NK-92 (cell line): ENCODE results near the gene NANOS1.
"Not testable (repeated sequence)": the region's sequence is repeated elsewhere in the genome, so short reads cannot be mapped to it uniquely, and the experiment has no call there.

Experiments
- DNase-seq: peaks from one replicate; lab custom pipeline; 2025; ENCODE audit not compliant: unreplicated experiment; lab: John Stamatoyannopoulos, UW

The NANOS1 gene

GRCh38 chr10:119006451-119007210 lies 22.9 kb upstream of the NANOS1 start:
- DNase-seq, result no peak

DNA sequence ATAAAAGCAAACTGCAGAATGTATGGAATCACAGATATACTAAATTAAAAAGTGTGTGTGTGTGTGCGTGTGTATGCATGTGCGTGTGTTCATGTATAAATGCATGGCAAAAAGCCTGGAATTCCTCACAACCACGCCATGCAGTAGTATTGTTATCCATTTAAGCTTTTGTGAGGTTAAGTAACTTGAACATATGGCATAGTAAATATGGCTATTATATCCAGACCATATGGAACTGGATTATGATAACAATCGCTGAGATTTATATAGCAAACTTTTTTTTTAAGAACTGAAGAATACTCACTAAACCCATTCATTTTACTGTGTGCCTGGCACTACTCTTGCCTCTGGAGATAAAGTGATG lies 22.3 kb upstream of the NANOS1 start:
- DNase-seq, result no peak

DNA sequence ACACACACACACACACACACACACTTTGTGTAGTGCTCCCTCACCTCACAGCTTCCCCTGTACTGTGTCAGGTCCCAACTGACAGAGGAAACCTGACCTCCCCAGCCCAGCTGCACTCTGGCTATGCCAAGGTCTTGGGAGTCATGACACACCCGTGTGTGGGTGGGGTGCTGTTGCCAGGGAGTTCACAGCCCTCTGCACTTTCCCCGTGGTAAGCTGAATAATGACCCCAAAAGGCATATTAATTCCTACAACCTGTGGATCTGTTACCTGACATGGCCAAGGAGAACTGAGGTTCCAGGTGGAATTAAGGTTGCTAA lies 8.9 kb upstream of the NANOS1 start:
- DNase-seq, result no peak

GRCh38 chr10:119022846-119023552 lies 6.5 kb upstream of the NANOS1 start:
- no peak for DNase-seq

DNA sequence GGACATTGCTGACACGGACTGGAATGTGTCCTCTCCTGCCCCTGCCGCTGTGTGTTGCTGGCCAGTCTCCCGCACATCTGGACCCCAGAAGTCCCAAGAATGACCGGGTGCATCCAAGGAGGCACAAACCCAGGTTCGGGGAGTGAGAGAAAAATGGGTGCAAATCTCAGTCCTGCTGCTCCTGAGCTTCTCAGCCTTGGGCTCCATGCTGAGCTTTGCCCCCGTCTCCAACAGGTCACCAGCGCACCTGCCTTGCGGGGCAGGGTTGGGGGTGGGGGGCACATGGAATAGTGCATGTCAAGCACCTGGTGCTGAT lies 6.0 kb upstream of the NANOS1 start:
- no peak for DNase-seq

DNA sequence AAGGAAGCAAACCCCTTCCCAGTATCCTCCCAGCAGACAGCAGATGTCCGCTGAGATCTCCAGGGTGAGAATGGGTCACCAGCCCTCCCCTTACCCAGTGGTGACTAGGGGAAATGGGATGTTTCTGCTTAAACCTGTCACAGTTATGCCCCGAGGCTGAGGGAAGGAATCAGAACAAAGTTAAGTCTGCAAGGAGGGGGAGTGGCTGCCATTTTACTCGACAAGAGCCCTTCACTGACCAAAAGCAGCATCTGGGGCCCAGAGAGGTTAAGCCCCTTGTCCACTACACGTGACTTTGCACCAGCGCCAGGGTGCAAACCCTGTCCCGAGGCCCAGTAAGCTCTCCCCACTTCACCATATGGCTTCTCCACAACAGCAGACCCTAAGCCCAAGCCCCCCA lies 4.6 kb upstream of the NANOS1 start:
- DNase-seq, result no peak

DNA sequence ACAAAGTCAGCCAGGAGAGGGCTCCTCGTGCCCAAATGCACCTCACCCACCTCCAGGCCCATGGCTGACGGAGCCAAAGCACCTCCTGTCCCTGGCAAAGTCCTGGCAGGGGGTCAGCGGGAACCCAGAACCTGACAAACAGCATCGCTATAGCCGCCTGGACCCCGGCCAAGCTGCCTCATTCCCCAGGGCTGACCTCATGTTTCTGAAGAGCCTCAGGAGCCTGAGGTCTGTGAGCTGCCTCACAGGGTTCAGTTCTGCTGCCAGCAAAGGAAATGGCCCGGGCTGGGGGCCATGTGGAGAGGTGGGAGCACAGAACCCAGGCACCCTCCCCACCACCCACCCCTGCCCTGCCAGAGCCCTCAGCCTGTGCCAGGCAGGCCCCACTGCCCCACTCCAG lies 4.2 kb upstream of the NANOS1 start:
- no peak for DNase-seq

- no peak for DNase-seq
Observed at GRCh38 chr10:119025776-119026175, 3.7 kb upstream of the NANOS1 start.

DNA sequence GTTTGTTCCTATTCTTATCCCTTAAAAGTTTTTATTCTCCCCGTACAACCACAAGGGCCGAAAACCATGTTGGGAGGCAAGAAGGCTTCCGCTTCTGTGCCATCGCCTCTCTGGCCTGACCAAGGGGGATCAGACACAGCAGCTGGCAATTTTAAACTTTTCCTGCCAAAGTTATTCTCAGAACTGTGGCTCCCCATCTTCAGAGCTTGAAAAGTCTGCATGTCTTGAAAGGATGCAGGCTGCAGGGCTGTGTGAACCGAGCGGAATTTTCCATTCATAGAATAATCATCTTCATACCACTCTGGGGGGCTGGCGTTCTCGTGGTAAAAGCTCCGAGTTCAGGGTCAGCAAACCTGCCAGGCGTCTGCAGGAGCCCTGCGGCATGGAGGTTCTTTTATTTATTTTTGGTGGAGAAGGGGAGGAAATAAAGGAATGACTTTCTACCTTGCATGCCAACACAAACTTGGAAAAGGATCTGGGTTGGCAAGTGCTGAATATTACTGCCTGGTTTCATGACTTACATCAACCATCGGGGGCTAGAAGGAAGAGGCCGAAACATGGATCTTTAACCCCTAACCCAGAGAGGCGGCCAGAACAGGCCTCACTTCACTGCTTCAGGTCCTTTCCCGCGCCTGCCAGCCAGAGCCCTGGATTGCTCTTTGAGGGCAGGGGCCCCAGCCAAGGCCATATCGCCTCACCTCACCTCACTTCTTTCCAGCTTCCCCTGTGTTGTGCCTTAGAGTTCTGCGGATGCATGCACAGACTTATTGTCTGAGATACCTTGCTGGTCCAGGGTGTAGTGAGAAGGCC lies 3.0 kb upstream of the NANOS1 start:
- DNase-seq, result no peak

GRCh38 chr10:119028445-119028899 lies 1.0 kb upstream of the NANOS1 start:
- DNase-seq, result not testable (repeated sequence)

DNA sequence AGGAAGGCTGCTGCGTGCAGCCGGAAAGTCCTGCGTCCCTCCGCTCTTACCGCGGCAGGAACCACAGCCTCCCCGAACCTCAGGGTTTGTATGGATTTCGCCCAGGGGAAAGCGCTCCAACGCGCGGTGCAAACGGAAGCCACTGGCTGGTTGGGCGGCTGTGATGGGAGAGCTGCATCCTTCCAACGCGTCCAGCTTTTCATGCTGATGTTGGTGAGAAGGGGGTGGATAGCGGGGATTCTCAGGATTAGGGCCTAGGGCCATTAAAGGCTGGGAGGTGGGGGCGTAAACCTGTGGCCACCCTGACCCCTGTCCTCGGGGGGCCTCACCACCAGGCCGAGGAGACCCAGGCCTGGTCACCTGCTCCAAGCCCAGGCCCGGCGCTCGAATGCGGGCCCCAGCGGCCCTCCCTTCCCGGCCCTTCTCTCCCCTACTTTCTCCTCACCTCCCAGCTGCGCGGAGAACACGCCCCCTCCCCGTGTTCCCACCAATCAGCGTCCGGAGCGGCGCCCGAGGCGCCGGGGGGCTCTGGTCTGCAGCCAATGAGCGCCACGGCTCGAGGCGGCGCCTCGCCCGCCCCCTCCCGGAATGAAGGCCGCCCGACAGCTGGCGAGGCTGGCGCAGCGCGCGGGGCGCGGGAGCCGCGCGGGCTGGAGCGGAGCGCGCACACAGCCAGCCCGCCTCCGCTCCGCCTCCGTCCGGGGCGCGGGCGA lies 458 bp upstream of the NANOS1 start:
- DNase-seq, result no peak

- no peak for DNase-seq
Observed at GRCh38 chr10:119030421-119031250, 1.1 kb downstream of the NANOS1 start.

DNA sequence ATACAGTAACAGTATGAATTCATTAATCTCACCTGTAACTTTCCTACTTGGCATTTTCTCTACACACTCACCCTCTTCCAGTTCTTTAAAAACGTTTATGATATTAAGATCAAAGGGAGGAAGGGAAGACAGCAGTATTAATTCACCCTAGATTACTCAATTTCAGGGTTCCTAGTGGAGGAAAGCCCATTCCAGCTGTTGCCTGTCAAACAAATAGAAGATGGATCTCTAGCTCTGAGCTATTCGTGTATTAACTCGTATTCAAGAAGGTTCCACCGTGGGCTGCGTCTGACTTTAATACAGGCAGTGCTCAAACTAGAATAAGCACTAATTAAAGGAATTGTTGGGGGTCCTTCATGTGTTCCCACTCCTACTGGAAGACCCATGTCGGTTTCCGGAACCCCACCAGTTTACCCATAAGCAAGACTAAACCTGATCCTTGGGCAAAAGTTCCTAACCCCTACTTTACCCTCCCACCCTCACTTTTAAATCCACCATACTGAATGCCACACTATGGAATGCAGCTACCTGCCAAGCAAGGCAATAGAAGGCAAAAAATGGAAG lies 2.1 kb downstream of the NANOS1 start:
- no peak for DNase-seq

GRCh38 chr10:119039161-119039560 lies 9.6 kb downstream of the NANOS1 start:
- no peak for DNase-seq

GRCh38 chr10:119041326-119041725 lies 11.8 kb downstream of the NANOS1 start:
- DNase-seq, result no peak

DNA sequence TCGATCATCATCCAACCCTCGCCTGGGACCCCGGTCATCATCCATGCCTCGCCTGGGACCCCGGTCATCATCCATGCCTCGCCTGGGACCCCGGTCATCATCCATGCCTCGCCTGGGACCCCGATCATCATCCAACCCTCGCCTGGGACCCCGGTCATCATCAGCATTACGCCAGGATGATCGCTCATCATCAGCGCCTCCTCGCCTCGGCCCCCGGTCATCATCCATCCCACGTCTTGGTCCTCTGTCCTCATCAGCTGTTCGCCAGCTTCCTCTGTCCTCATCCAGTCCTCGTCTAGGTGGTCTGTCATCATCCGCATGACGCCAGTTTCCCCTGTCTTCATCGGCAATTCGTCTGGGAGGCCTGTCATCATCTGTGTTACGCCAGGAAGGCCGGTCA lies 12.7 kb downstream of the NANOS1 start:
- no peak for DNase-seq

DNA sequence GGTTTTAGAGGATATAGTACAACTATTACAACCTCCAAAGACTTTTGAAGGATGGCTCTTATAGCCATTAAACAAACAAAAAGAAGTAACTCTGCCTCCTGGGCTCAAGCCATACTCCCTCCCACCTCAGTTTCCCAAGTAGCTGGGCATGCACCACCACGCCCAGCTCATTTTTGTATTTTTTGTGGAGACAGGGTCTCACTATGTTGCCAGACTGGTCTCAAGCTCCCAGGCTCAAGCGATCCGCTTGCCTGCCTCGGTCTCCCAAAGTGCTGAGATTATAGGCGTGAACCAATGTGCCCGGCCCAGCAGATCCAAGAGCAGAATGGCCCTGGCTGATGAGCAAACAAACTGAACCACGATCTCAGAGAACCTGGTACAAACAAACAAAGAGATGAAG lies 16.0 kb downstream of the NANOS1 start:
- DNase-seq, result no peak

DNA sequence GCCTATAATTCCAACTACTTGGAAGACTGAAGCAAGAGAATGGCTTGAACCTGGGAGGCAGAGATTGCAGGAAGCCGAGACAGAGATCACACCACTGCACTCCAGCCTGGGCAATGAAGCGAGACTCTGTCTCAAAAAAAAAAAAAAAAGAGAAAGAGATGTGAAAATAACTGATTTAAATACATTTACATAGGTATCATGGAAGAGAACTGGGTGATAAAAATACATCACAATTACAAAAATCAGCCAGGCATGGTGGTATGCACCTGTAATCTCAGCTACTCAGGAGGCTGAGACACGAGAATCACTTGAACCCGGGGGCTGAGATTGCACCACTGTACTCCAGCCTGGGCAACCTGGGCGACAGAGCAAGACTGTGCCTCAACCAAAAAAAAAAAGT lies 19.8 kb downstream of the NANOS1 start:
- DNase-seq, result no peak

GRCh38 chr10:119049777-119050176 lies 20.3 kb downstream of the NANOS1 start:
- no peak for DNase-seq

DNA sequence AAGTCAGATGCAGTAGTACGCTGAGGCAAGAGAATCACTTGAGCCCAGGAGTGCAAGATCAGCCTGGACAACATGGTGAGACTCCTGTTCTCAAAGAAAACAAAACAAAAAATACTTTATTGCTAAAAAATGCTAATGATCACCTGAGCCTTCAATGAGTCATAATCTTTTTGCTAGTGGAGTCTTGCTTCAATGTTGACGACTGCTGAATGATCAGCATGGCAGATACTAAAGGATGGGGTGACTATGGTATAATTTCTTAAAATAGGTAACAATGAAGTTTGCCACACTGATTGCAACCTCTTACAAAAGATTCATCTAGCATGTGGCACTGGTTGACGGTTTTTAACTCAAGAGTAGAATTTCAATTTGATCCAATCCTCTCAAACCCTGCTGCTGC lies 22.3 kb downstream of the NANOS1 start:
- DNase-seq, result no peak
